Measurements from ENCODE around the gene CCNI. TPM values are rescaled to one million over a fixed set of nuclear protein-coding genes. Genes with fewer than 3 reads are reported as not detected.
A peak's percentile ranks its signal among the peaks of the same experiment; 100 is the strongest.

Gene CCNI
- total and polyA plus RNA-seq, 2 of the 13 experiments (the other 11 are each of a cell fraction or from before 2014, with no cell fraction given) = 43.5 to 122 TPM

DNA sequence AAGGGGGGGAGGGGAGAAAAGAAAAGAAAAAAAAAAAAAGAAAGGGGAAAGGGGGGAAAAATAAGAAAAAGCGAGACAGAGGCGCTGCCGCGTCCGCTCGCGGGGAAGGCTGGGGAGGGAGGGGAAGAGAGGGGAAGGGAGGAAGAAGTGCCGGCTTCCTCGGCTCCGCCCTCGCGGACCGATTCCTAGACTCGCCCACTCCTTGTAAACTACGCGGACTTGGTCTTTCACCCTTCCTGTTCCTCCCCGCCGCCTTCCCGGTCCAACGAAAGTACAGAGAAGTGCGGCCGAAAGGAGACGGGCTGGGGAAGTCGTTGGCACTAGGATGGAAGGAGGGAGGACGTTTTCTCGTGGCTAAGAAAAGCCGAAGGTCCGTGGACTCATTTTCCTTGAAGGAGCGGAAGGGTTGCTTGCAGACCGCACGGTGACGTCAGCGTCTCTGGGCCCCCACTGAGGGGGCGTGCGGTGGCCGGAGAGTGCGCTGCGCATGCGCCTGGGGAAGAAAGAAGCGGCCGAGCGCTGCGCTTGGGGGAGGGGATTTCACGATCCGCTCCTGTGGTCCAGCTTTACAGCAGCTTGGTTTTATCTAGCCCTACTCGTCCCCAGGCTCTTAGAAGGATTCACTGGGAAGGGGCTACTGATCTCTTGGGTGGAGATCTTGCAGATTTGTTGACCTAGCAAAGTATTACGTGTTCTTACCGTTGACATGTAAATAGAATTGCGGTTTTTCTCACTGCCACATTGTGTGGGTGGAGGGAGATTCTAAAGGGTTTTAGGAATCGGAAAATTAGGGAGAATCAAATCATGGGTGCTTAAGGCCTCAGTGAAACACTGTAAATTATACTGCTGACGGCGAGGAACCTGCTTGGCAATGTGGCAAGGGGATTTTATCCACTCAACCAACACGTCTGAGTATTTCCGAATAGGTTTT, at the start of gene CCNI (continued):
- TF ChIP-seq ZNF317 (CRISPR knock-in tag; IDR thresholded peaks at IDR 0.05) = peak; percentile 72
- peak; percentile 95 for TF ChIP-seq XRCC5 (optimal IDR thresholded peaks at IDR 0.05; ENCODE audit: low read length)
- 0 out of 2 replicates have a peak, but pooled peaks have one; percentile 57 for TF ChIP-seq ZNF761 (CRISPR knock-in tag; conservative IDR thresholded peaks at IDR 0.05)
- peak; percentile 69 for TF ChIP-seq FOXA3 (CRISPR knock-in tag; IDR thresholded peaks at IDR 0.05)
- TF ChIP-seq, protein P1, sequence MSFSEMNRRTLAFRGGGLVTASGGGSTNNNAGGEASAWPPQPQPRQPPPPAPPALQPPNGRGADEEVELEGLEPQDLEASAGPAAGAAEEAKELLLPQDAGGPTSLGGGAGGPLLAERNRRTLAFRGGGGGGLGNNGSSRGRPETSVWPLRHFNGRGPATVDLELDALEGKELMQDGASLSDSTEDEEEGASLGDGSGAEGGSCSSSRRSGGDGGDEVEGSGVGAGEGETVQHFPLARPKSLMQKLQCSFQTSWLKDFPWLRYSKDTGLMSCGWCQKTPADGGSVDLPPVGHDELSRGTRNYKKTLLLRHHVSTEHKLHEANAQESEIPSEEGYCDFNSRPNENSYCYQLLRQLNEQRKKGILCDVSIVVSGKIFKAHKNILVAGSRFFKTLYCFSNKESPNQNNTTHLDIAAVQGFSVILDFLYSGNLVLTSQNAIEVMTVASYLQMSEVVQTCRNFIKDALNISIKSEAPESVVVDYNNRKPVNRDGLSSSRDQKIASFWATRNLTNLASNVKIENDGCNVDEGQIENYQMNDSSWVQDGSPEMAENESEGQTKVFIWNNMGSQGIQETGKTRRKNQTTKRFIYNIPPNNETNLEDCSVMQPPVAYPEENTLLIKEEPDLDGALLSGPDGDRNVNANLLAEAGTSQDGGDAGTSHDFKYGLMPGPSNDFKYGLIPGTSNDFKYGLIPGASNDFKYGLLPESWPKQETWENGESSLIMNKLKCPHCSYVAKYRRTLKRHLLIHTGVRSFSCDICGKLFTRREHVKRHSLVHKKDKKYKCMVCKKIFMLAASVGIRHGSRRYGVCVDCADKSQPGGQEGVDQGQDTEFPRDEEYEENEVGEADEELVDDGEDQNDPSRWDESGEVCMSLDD (CRISPR knock-in tag; IDR thresholded peaks at IDR 0.05; ENCODE audit: borderline replicate concordance) = no peak
- peak; percentile 84 for TF ChIP-seq FOSL2 (CRISPR knock-in tag; IDR thresholded peaks at IDR 0.05)
- TF ChIP-seq AFF4 (CRISPR knock-in tag; IDR thresholded peaks at IDR 0.05) = no peak; the same call in 1 of the 2 replicates
- peak; percentile 98 for TF ChIP-seq YEATS4 (CRISPR knock-in tag; IDR thresholded peaks at IDR 0.05; ENCODE audit: borderline replicate concordance)
- peak; percentile 84 for TF ChIP-seq CHD2 (IDR thresholded peaks at IDR 0.05; ENCODE audit: low read depth, low read length)
- TF ChIP-seq, protein P2, sequence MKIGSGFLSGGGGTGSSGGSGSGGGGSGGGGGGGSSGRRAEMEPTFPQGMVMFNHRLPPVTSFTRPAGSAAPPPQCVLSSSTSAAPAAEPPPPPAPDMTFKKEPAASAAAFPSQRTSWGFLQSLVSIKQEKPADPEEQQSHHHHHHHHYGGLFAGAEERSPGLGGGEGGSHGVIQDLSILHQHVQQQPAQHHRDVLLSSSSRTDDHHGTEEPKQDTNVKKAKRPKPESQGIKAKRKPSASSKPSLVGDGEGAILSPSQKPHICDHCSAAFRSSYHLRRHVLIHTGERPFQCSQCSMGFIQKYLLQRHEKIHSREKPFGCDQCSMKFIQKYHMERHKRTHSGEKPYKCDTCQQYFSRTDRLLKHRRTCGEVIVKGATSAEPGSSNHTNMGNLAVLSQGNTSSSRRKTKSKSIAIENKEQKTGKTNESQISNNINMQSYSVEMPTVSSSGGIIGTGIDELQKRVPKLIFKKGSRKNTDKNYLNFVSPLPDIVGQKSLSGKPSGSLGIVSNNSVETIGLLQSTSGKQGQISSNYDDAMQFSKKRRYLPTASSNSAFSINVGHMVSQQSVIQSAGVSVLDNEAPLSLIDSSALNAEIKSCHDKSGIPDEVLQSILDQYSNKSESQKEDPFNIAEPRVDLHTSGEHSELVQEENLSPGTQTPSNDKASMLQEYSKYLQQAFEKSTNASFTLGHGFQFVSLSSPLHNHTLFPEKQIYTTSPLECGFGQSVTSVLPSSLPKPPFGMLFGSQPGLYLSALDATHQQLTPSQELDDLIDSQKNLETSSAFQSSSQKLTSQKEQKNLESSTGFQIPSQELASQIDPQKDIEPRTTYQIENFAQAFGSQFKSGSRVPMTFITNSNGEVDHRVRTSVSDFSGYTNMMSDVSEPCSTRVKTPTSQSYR (CRISPR knock-in tag; IDR thresholded peaks at IDR 0.05; ENCODE audit: borderline replicate concordance) = peak; percentile 95
- TF ChIP-seq ZNF746 (CRISPR knock-in tag; IDR thresholded peaks at IDR 0.05) = peak; percentile 58; the same call in 1 of the 2 replicates
- 0 out of 2 replicates have a peak, but pooled peaks have one; percentile 40 for TF ChIP-seq ZIK1 (CRISPR knock-in tag; IDR thresholded peaks at IDR 0.05; ENCODE audit: borderline replicate concordance, low read depth)
- TF ChIP-seq RXRB (CRISPR knock-in tag; IDR thresholded peaks at IDR 0.05; ENCODE audit: borderline replicate concordance) = peak; percentile 82
- no peak for TF ChIP-seq ZNF468 (CRISPR knock-in tag; IDR thresholded peaks at IDR 0.05)
- no peak for TF ChIP-seq ZBTB39 (CRISPR knock-in tag; IDR thresholded peaks at IDR 0.05)
